HG03039 (cell line): Measurements from ENCODE around the gene RNLS.

Experiments used
- ATAC-seq: cut with Tn5 transposase; IDR thresholded peaks from one replicate; pipeline ENCODE4 v1.9.1; 2021; ENCODE audit warnings: mild to moderate bottlenecking, moderate library complexity; ENCODE audit not compliant: unreplicated experiment

The RNLS gene

DNA sequence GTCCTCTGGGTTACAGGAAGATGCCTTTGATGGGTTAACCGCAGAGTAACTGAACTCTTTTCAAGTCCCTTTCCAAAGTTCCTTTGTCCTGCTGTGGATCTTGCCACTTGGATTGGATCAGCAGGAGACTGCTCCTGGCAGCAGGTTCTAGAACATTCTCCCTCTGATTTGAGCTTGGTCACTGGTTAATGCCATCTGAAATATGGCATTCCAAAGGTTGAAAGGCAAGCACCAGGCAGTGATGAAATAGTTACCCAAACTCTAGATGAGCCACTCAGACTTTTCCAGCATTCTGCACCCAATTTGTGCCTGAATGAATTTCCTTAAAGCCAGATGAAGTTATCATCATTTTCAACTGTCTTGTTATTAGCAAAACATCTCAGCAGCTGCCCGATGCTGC lies 343.9 kb downstream of the RNLS start:
- no peak for ATAC-seq

DNA sequence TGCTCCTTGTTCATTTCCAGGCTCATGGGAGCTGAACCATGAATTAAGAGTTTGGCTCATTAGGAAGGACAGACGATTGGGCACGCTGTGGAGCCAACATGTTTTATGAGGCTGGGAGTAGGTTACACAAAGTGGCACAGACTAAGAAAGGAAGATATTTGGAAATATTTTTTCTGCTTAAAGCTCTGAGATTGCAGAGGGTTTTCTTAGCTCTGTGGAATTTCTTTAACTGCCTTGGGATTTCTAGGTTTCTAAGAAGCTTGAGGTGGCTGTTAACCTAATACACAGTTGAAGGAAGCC lies 344.6 kb downstream of the RNLS start:
- no peak for ATAC-seq

DNA sequence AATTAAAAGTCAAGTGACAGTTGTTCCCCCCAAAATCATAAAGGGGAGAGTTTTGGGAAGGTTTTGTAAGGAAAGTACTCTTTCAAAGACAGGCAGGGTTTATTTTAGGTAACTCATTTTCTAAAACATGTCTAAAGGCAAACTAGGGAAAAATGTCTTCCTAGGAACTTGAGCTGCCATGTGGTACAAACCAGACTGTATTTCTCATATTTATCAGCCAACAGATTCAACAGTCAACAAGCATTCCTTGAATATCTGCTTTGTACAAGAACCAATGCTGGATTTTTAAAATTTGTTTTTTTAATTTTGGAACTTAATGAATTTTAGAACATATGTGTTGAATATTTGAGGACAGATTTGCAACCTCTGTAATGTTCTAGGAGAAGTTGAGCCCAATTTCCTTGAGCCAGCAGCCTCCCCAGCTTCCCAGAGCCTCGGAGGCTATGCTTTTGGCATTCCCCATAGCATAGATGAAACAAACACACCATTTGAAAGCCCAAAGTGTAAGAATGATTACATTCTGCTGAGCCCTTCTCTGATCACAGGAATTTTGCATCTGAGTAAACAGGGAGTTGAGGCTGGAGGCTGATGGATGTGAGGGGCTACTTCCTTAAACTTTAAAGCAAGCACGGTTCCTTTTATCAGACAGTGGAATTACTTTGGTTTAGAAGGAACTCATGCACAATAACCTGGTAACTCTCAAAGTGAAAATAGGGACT lies 345.1 kb downstream of the RNLS start:
- ATAC-seq, result no peak

DNA sequence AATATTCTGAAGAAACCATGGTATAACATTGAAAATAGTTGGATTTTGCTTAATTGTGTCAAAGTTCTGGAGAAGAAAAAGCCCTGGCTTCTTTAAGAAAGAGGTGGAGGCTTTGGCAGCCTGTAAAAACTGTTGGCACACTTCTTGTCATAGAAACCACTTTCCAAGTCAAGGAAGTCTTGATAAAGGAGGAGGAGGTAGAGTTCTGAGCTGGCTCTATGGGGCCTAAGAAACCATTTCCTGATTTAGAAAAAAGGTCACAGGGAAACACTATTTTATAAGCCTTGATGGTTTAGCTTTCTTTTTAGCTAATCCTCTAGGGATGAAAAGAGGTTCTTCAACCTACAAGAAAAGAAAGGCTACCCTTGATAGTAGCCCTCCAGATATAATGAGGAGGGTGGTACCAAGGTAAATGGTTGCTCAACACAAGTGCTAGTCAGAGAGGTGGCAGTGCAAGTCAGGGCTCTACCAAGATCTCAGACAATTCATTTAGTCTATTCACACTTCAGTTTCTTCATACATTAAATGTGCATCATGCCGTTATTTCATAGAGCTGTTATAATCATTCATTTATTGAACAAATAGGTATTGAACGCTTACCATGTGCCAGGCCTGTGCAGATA lies 346.9 kb downstream of the RNLS start:
- no peak for ATAC-seq

DNA sequence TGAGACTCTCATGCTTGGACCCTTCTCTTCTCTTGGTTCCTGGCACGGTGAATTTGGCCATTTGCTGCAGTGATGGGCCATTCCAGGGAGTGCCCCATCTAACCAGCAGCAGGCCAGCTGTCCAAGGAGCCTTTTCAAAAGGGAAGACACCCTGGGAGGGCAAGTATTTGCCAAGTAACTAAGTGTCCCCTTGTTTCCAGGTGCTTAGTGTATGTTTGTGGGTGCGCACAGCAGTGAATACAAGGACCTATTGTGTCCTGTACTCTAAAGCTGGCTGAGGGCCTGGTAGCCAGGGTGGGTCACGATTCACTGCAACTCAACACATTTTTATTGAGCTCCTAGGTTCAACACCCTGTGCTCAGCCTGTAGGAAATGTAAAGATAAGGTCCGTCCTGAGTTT lies 348.8 kb downstream of the RNLS start:
- no peak for ATAC-seq

DNA sequence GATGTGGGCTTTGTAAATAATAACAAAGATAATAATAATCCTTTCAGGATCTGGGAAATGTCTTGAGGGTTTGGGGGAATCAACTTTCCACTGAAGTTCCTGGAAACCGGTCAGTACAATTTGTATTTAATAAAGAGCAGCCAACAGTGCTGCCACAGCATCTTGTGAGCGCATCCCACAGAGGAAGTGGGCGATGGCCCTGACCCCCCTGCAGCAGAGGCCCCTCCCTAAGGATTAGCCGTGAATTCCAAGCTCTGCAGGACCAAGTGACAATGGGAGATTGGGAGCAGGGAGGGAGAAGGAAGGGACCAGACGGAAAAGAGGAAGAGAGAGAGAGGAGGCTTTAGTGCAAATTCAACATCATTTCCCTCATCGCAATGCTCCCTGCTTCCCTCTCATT lies 349.2 kb downstream of the RNLS start:
- no peak for ATAC-seq

DNA sequence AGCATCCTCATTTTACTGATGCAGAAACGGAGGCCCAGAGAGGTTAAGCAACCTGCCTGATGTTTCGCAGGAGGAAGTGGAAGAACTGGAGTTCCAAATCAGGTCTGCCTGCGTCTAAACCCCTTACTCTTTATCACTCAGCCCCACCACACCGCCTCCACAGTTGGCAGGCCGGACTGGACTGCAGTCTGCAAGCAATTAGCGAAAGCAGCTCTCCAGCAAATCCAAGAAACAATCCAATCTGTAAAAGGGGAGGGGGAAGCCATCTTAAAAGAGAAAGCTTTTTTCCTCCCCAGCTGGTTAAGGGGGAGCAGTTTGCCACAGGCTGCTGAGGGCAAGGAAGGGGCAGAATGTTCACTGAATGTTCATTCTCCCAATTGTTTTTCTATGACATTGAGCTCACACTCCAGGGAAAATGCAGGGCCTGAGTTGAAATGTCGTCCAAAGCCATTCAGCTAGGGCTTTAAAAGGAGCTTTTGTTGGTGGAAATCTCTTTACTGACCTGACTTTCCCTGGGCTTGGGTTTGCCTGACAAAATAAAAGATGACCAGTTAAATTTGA lies 350.1 kb downstream of the RNLS start:
- no peak for ATAC-seq

DNA sequence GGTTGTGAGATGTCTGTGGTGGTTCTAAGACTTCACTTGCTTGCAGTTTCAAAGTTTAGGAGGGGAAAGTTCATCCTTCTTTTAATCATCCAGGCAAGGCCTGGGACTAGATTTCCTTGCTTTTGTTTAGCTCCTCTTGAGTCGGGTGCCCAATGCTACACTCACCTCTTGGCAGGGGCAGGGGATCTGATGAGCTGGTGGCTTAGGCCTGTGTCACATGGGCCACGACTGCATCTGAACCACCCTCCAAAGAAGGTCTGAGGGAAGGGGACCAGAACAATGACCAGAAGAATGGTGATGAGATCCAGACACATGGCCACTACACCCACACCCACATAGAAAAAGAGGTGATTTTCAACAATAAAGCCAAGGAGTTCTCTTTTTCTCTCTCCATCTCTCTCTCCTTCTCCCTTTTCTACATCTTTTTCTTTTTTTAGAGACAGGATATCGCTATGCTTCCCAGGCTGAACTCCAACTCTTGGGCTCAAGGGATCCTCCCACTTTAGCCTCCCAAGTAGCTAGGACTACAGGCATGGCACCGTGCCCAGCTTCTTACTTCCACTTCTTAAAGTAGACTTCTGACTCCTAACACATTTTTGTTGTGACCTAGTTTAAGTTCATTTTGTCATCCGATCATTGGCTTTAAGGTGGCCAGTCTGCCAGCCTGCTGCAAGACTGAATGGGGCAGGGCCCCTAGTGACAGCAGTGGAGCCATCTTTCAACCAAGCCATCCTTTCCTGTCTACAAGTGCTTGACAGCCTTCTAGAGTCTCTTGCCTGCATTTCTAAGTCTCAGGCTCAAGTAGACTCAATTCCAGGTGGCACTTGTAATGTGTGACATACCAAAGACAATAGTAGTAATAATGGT lies 350.9 kb downstream of the RNLS start:
- ATAC-seq, result no peak

DNA sequence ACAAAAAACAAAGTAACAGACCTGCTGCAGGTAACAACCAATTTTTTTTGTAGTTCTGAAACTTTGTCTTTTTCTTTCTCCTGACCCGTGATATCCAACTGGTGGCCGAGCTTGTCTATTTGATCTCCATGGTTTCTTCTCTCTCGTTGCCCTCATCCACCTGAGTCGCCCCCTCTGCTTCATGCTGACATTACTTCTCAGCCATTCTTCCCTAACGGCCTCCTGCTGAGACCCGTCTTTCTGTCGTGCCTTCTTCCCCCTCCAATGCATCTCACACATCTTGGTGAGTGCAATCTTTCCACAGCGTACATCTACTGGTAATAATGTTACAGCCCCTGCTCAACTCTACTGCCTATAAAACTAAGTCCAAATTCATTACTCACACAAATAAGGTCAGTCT lies 352.9 kb downstream of the RNLS start:
- no peak for ATAC-seq

DNA sequence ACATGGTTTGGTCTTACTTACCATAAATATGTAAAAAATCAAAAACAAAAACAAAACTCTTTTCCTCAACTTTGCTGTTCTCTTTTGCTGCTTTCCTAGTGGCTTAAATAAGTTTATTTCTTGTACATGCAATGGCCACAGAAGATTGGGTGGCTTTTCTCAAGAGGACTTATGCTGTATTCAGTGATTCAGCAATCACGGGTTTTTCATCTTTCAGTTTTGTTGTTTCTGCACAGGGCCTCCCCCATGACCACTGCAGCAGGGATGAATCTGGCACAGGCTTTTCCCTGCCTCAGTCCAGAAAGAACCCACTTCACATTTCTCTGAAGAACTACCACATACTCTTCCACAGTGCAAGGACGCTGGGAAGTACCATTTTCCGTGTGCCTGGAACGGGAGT lies 355.0 kb downstream of the RNLS start:
- no peak for ATAC-seq

DNA sequence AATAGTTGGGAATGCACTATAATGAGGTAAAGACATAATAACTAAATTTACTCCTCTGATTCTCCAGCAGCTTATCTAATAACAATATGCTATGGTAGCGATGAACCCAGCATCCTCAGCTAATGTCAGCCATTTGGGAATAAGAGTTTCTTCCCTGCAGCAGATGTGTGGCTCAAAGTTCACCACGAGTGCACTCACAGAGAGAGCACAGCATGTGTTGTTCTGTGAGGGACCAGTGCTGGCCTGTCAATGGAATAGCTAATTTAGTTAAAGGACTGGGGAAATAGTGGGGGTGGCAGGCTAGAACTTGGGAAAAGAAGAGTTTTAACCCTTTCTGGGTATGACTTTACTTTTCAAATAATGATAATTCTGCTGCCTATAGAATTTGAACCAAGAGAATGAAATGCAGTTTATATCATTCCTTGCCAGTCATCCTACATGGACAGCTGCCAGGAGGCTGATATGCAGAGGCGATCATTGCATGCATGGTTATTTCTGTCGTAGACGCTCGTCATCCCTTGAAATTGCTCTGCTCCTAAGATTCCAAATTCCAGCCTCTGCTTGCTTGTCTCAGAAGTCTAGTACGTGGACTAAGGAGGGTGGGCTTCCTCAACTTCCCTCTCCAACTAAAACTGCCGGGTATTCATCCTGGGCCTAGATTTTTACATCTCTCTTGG lies 355.6 kb downstream of the RNLS start:
- ATAC-seq, result no peak

DNA sequence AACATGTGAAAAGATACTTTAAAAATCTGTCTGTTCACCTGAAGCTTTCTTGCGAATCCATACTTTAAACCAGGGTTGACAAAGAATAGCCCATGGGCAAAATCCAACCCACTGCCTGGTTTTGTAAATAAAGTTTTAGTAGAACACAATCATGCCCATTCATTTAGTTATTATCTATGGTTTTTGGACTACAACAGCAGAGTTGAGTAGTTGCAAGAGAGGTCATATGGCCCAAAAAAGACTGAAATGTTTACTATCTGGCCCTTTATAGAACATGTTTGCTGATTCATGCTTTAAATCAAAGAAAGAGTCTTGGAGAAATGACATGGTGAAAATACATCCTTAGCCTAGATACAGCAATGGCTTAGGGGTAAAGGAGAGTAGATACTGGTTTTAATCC lies 356.2 kb downstream of the RNLS start:
- no peak for ATAC-seq

DNA sequence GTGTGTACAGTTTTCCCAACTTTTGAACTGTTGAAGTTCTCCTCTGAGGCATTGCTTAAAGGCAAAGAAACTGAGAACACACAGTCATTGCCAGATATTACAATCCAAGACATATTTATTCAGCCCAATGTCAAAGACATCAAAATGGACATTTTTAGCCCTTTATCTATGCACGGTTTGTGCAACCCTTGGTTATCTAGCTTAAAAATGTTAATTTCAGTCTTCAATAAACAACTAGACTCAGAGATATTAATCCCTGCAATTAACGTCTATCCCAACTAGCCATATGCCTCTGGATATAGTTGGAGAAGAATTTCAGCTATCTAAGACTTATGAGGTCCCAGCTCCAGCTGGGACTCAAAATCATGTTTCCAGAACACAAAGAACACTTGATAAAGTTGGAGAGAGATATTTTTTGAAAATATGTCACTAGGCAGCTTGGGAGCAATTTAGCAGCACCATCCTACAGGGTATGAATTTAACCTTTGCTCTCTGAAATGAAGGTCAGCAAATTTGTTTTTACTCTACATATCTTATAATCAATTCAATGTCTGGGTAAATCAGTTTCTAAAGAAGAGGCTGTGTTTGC lies 357.0 kb downstream of the RNLS start:
- ATAC-seq, result no peak
